Stimulated activated naive CD8-positive, alpha-beta T cell treated with anti-CD3 and anti-CD28 coated beads, Interleukin-15, Interleukin-2, amounts not matched to agents 100 ng/mL and 50 ng/mL, for 24 hours (primary cell): ENCODE measurements around the gene MYO5C.

ENCODE experiments used
- H3K27ac Mint-ChIP-seq: one replicate; pipeline ENCODE4 v1.8.0; 2021; ENCODE audit warnings: mild to moderate bottlenecking, mixed read lengths
- H3K27me3 Mint-ChIP-seq: one replicate; pipeline ENCODE4 v1.8.0; 2021; ENCODE audit warnings: mixed read lengths
- H3K36me3 Mint-ChIP-seq: one replicate; pipeline ENCODE4 v1.8.0; 2021; ENCODE audit warnings: low read depth, mixed read lengths
- H3K4me1 Mint-ChIP-seq: one replicate; pipeline ENCODE4 v1.8.0; 2021; ENCODE audit warnings: low read depth, mixed read lengths
- H3K4me3 Mint-ChIP-seq: one replicate; pipeline ENCODE4 v1.8.0; 2021; ENCODE audit warnings: mild to moderate bottlenecking, mixed read lengths
- H3K9me3 Mint-ChIP-seq: one replicate; pipeline ENCODE4 v1.8.0; 2021; ENCODE audit warnings: mixed read lengths

The MYO5C gene

DNA sequence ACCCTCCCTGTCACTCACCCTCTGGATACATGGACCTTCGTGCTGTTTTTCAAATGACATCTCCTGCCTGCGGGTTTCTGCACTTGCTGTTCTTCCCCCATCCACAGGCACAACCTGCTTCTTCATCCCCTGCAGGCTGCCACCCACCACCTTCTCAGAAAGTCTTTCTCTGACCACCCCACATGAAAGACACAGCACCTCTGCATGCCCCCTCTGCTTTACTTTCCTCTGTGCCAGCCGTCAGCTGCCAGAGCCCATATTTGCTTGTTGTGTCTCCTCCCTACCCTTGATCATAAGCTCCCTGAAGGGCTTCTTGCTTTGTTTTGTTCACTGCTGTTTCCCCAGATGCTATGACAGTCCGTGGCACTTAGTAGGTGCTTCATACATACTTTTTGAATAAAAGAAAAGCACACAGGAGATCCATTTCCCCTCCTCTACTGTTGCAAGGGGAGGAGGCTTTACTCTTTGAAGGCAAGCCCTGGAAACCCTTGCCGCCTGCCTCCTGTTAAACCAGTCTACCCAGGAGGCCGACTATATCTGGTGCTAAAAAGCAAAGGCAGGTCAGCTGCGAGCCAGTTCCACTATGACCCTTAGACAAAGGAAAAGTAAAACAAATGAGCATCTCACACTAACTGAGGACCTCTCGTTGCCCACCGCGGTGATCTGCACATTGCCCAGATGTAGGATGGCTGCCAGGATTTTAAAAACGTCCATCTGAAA lies 31.9 kb downstream of the MYO5C start:
- Mint-ChIP-seq H3K4me1 (peaks cover 31% of the 10 kb centered on the region), H3K27ac (peak overlapping the region; percentile 91), H3K9me3 (no peaks in the 10 kb centered on the region), H3K36me3 (no peaks in the 10 kb centered on the region), H3K4me3 (no peak overlapping the region), H3K27me3 (no peaks in the 10 kb centered on the region)

GRCh38 chr15:52262364-52262763 lies 33.2 kb downstream of the MYO5C start:
- H3K4me3 Mint-ChIP-seq = peak overlapping the region; percentile 55
- H3K9me3 Mint-ChIP-seq = no peaks in the 10 kb centered on the region
- no peaks in the 10 kb centered on the region for H3K36me3 Mint-ChIP-seq

GRCh38 chr15:52261498-52262242 lies 33.9 kb downstream of the MYO5C start:
- H3K4me1 Mint-ChIP-seq = peaks cover 38% of the 10 kb centered on the region
- peak overlapping the region; percentile 55 for H3K4me3 Mint-ChIP-seq
- H3K27ac Mint-ChIP-seq = peak overlapping the region; percentile 91
- no peaks in the 10 kb centered on the region for H3K27me3 Mint-ChIP-seq
- H3K9me3 Mint-ChIP-seq = no peaks in the 10 kb centered on the region
- no peaks in the 10 kb centered on the region for H3K36me3 Mint-ChIP-seq

More at GRCh38 chr15:52262364-52262763, 33.2 kb downstream of the MYO5C start:
- Mint-ChIP-seq H3K27ac (peak overlapping the region; percentile 91), H3K27me3 (no peaks in the 10 kb centered on the region), H3K4me1 (peaks cover 31% of the 10 kb centered on the region)

DNA sequence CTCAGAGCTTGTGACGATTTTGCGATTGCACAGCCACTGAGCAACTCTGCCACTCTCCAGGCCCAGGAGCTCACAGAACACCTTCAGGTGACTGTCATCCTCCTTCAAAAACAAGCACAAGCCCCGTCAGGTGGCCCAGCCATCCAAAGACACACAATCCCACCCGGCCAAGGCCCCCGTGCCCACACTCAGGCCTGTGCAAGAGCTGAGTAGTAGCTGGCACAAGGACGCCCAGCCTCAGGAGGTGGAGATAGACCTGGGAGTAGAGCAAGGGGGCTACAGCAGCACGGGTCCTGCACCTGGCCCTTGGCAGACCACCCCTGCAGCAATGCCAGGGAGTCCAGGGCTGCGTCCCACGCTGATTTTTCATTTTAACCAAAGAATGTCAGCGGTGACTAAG lies 34.6 kb downstream of the MYO5C start:
- no peak overlapping the region for H3K4me3 Mint-ChIP-seq
- peaks cover 44% of the 10 kb centered on the region for H3K4me1 Mint-ChIP-seq
- H3K27me3 Mint-ChIP-seq = no peaks in the 10 kb centered on the region
- H3K9me3 Mint-ChIP-seq = no peaks in the 10 kb centered on the region
- H3K36me3 Mint-ChIP-seq = no peaks in the 10 kb centered on the region
- peak overlapping the region; percentile 91 for H3K27ac Mint-ChIP-seq

DNA sequence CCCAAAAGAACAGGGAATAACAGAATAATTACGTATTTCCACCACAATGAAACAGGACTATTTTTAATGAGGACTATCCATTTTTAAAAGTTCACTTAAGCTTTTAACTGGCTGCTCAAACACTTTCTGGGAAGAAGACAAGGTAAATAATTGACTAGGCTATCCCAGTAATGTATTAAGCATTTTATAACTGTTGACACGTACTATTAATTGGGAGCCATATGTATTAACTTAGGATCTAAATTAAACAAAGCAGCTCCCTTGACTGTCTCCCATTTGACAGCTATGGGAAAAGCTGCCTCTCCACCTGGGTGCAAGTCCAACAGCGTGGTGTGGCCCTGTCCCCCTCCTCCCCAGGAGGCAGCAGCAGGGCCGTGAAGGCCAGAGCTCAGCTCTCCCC lies 36.1 kb downstream of the MYO5C start:
- no peak overlapping the region for H3K4me3 Mint-ChIP-seq
- peaks cover 54% of the 10 kb centered on the region for H3K4me1 Mint-ChIP-seq
- no peaks in the 10 kb centered on the region for H3K9me3 Mint-ChIP-seq
- no peak overlapping the region for H3K27ac Mint-ChIP-seq
- H3K27me3 Mint-ChIP-seq = no peaks in the 10 kb centered on the region
- H3K36me3 Mint-ChIP-seq = no peaks in the 10 kb centered on the region

- Mint-ChIP-seq H3K36me3 (no peaks in the 10 kb centered on the region), H3K9me3 (no peaks in the 10 kb centered on the region), H3K27ac (no peak overlapping the region), H3K4me3 (no peak overlapping the region), H3K4me1 (peaks cover 50% of the 10 kb centered on the region), H3K27me3 (no peaks in the 10 kb centered on the region)
These were observed 37.1 kb downstream of the MYO5C start for GRCh38 chr15:52258461-52258860.

DNA sequence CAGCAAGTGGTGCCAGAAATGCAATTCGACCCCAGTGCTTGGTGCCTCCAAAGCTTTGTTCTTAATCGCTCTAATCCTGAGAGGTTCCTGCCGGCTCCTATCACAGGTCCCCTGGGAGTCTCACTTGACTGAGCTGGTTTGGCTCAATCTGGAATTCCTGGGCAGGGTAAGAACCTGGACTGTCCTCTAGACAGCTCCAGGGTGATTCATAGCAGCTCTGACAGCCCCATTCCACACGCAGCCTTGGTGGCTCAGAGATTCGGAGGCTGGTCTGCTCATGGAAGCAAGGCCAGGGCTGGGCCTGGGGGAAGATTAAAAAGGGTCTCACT lies 37.9 kb downstream of the MYO5C start:
- Mint-ChIP-seq H3K27me3 (no peaks in the 10 kb centered on the region), H3K36me3 (no peaks in the 10 kb centered on the region), H3K27ac (no peak overlapping the region), H3K4me3 (no peak overlapping the region), H3K9me3 (no peaks in the 10 kb centered on the region), H3K4me1 (peaks cover 47% of the 10 kb centered on the region)

DNA sequence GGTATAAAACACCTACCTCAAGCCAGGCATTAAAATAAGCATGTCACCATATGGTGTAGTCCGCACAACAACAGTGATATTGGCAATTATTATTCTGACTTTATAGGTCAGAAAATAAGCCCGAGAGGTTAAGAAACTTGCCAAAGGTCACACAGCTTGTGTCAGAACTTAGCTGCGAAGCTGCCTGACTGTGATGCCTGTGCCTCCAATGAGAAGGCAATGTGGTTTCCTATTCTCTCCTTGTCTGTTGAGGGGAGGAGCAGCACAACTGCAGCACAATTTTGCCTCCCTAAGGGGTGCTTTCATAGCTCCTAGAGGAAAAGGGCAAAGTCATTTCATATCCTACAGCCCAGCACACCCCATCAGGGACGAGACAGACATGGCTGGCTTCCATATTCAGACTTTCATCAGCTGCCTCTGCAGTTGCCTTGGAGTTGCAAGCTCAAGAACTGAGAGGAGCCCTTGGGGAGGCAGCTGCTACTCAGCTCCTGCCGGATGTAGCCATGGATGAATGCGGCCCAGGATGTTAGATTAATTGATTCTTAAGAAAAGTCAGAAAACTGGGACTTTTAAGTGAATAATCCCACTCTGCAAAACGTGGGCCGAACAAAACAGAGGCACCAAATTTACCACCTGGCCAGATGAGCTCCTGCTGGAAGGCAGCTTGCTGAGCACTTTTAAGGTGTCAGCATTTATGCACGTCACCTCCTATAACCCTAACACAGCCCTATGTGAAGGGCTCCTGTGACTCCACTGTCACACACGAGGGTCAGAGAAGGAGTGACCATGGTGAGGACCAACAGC lies 38.5 kb downstream of the MYO5C start:
- Mint-ChIP-seq H3K4me1 (peaks cover 46% of the 10 kb centered on the region), H3K27me3 (no peaks in the 10 kb centered on the region), H3K27ac (no peak overlapping the region), H3K36me3 (no peaks in the 10 kb centered on the region), H3K4me3 (peak overlapping the region; percentile 63), H3K9me3 (no peaks in the 10 kb centered on the region)

- no peaks in the 10 kb centered on the region for H3K9me3 Mint-ChIP-seq
- H3K27ac Mint-ChIP-seq = peak overlapping the region; percentile 17
- H3K27me3 Mint-ChIP-seq = no peaks in the 10 kb centered on the region
- H3K4me3 Mint-ChIP-seq = peak overlapping the region; percentile 63
- peaks cover 39% of the 10 kb centered on the region for H3K4me1 Mint-ChIP-seq
- H3K36me3 Mint-ChIP-seq = no peaks in the 10 kb centered on the region
These were observed 39.2 kb downstream of the MYO5C start for GRCh38 chr15:52256366-52256765.

DNA sequence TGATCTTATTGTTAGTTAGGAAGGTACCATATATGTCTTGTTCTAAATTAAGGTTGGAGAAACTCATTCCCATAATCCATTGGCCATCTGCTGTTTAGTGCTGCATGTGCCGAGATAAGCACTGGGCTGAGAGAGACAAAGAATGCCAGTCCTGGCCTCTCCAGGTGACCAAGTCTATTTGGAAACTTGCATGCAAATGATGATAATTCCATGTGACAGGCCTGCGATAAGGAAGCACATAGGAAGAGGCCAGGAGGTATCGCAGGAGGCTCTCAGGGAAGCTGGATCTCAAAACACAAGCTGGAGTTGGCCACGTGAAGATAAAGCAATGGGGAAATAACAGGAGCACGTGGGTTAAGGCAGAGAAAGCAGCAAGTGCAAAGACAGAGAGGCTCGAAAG lies 39.7 kb downstream of the MYO5C start:
- H3K4me3 Mint-ChIP-seq = no peak overlapping the region
- no peaks in the 10 kb centered on the region for H3K9me3 Mint-ChIP-seq
- peaks cover 37% of the 10 kb centered on the region for H3K4me1 Mint-ChIP-seq
- no peaks in the 10 kb centered on the region for H3K36me3 Mint-ChIP-seq
- no peaks in the 10 kb centered on the region for H3K27me3 Mint-ChIP-seq
- no peak overlapping the region for H3K27ac Mint-ChIP-seq

DNA sequence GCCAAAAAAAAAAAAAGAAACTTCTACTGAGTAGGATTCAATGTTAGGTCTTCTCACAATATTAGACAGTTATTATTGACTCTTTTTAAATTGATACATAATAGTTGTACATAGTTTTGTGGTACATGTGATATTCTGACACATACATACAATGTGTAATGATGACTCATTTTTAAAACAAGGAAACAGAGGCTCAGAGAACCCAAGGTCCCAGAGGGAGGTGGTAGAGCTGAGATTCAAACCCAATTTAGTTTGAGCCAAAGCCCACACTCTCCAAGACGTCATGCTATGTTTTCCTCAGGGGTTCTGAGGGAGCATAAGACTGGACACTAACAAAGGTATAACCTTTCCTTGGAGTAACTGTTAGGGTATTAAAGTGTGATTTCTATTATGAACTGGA lies 40.6 kb downstream of the MYO5C start:
- Mint-ChIP-seq H3K4me1 (peaks cover 37% of the 10 kb centered on the region), H3K36me3 (no peaks in the 10 kb centered on the region), H3K9me3 (no peaks in the 10 kb centered on the region), H3K4me3 (no peak overlapping the region), H3K27ac (peak overlapping the region; percentile 31), H3K27me3 (no peaks in the 10 kb centered on the region)

DNA sequence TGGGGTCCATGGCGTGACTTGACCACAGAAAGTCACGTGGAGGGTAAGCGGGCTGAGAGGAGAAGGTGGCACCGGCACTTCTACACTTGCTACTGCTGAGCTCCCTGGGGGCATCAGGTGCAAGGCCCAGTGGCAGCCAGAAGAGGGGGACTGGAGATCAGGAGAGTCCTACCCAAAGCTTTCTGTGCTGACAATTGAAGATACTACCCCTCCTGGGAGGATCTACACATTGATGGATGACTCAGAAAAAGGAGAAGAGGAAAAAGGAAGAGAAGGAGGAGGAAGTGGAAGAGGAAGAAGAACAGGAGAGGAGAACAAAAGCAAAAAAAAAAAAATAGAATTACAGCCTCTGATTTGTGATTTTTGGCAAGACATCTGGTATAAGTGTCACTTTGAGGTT lies 41.2 kb downstream of the MYO5C start:
- Mint-ChIP-seq H3K27ac (no peak overlapping the region), H3K4me3 (no peak overlapping the region), H3K4me1 (peaks cover 37% of the 10 kb centered on the region), H3K9me3 (no peaks in the 10 kb centered on the region), H3K36me3 (no peaks in the 10 kb centered on the region), H3K27me3 (no peaks in the 10 kb centered on the region)

GRCh38 chr15:52252781-52253180 lies 42.8 kb downstream of the MYO5C start:
- Mint-ChIP-seq H3K4me3 (no peak overlapping the region), H3K36me3 (no peaks in the 10 kb centered on the region), H3K27me3 (no peaks in the 10 kb centered on the region), H3K27ac (no peak overlapping the region), H3K4me1 (peaks cover 37% of the 10 kb centered on the region), H3K9me3 (no peaks in the 10 kb centered on the region)

DNA sequence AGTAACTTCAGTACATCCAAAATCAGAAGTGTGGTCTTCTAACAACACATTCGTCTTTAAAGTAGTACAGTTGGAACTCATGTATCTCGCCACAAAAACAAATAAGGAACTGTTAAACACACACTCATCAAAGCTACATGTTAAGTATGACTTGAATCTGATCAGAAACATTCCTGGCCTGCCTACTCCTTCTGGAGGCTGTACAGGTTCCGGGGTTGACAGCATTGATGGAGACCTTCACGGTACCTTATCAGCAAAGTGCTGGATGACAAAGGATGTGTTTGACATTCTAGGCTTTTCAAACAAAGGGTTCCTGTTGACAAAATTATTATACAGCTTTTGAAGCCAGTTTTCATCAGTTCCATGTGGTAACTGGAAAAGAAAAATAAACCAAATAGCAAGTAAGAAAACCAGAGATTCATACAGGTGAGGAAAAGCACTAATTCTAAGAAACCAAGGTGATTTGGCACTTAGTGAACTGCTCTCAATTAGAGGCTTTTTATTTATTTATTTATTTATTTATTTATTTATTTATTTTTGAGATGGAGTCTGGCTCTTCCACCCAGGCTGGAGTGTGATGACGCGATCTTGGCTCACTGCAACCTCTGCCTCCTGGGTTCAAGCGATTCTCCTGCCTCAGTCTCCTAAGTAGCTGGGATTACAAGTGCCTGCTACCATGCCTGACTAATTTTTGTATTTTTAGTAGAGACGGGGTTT lies 44.3 kb downstream of the MYO5C start:
- H3K36me3 Mint-ChIP-seq = no peaks in the 10 kb centered on the region
- no peak overlapping the region for H3K27ac Mint-ChIP-seq
- no peaks in the 10 kb centered on the region for H3K27me3 Mint-ChIP-seq
- no peak overlapping the region for H3K4me3 Mint-ChIP-seq
- no peaks in the 10 kb centered on the region for H3K9me3 Mint-ChIP-seq
- peaks cover 26% of the 10 kb centered on the region for H3K4me1 Mint-ChIP-seq

DNA sequence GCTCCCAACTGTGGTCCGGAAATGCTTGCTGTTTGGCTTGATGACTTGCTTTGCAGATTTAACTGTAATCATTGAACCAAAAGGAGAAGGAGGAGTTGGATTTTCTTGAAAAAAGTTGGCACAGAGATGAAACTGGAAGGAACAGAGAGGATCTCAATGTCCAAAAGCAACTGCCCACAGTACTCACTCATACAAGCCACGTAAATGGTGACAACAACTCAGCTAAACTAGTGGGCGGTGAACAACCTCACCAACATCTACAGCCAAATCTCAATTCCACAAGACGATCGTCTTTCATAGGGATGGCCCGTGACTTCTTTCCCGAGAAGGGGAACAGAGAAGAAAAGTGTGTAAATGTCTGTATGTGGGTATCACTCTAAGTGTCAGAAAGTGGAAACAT lies 48.1 kb downstream of the MYO5C start:
- Mint-ChIP-seq H3K4me1 (peaks cover 3% of the 10 kb centered on the region), H3K4me3 (no peak overlapping the region), H3K27ac (no peak overlapping the region), H3K27me3 (no peaks in the 10 kb centered on the region), H3K36me3 (no peaks in the 10 kb centered on the region), H3K9me3 (no peaks in the 10 kb centered on the region)
